Activated T-cell treated with anti-CD3 and anti-CD28 coated beads, Interleukin-2, amount 50 U/mL, for 72 hours (primary cell): ENCODE results near the gene PADI2. TPM values are rescaled to one million over a fixed set of nuclear protein-coding genes. Genes with fewer than 3 reads are reported as not detected.

Experiments
- ATAC-seq, 2 donors: fragments of 150-1000 bp; cut with Tn5 transposase; replicated peaks in 1 of 2; 2 replicates each; pipeline ENCODE4 v1.10.0; 2021; ENCODE audit warnings: moderate library complexity in 2 of 2, mild to moderate bottlenecking in 1 of 2
- DNase-seq, 2 donors: peaks; one replicate each; pipeline ENCODE4 v3.0.0; 2021 to 2022; ENCODE audit warnings: mixed read lengths in 1 of 2
- H3K27ac Mint-ChIP-seq: one replicate; pipeline ENCODE4 v1.8.0; 2022; ENCODE audit warnings: mild to moderate bottlenecking, moderate library complexity, mixed read lengths
- H3K27me3 Mint-ChIP-seq: one replicate; pipeline ENCODE4 v1.8.0; 2022; ENCODE audit warnings: low read depth, mixed read lengths
- H3K36me3 Mint-ChIP-seq, 2 donors: one replicate each; pipeline ENCODE4 v1.8.0; 2022; ENCODE audit warnings: mixed read lengths in 2 of 2, mild to moderate bottlenecking in 1 of 2; ENCODE audit not compliant: insufficient read depth in 2 of 2
- H3K4me1 Mint-ChIP-seq: one replicate; pipeline ENCODE4 v1.8.0; 2022; ENCODE audit warnings: low read depth, mixed read lengths
- H3K4me3 Mint-ChIP-seq, 2 donors: one replicate each; pipeline ENCODE4 v1.8.0; 2022; ENCODE audit warnings: mild to moderate bottlenecking in 2 of 2, mixed read lengths in 2 of 2, moderate library complexity in 2 of 2
- H3K9me3 Mint-ChIP-seq, 2 donors: one replicate each; pipeline ENCODE4 v1.8.0; 2022; ENCODE audit warnings: mixed read lengths in 2 of 2
- total RNA-seq, 2 donors: library from RNA; stranded (reverse); gene quantifications; one replicate each; pipeline ENCODE4 v1.2.3, GENCODE V29; 2022

The PADI2 gene
- total RNA-seq, 2 donors from 2014 or later: 0.10 to 0.14 TPM

DNA sequence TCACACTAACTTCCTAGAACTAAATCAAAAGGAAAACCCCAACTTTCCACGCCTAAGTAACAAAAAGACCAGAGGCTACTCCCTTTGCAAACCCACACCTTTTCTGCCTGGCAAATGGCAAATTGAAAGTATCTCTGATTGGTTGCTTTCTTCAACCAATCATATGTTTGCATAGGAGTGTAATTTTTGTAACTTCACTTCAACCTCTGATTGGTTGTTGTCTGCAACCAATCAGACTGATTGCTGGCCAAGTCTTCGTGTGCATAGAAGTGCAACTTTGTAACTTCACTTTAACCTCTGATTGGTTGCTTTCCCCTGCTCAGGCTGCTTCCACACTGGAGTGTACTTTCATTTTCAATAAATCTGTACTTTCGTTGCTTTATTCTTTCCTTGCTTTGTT is 36.9 kb upstream of the PADI2 start:
- DNase-seq (no peak), ATAC-seq (no peak)
- Mint-ChIP-seq H3K4me3 (no peak overlapping the region), H3K27ac (no peak overlapping the region), H3K4me1 (no peaks in the 10 kb centered on the region), H3K36me3 (peaks cover 12 to 14% of the 10 kb centered on the region in 2 donors), H3K27me3 (peaks cover 7% of the 10 kb centered on the region), H3K9me3 (peaks cover 12 to 22% of the 10 kb centered on the region in 2 donors)

GRCh38 chr1:17155257-17155920 is 36.1 kb upstream of the PADI2 start:
- peaks cover 12 to 21% of the 10 kb centered on the region in 2 donors for H3K9me3 Mint-ChIP-seq

DNA sequence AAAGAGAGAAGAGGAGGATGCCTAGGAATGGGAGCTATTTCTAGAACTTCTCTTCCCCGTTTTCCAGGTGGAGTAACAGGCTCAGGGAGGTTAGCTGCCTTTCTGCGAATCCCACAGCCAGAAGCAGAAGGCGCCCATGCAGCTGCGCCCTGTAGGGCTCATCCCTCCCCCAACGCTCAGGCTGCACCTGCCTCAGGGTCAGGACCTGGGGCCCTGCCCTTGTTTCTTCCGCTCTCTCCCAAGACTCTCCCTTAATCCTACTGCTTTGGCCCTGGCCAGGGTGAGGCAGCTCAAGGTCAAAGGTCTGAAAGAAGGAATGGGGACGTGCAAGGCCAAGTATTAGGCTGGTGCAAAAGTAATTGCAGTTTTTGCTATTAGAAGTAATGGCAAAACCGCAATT is 30.5 kb upstream of the PADI2 start:
- H3K9me3 Mint-ChIP-seq: peaks cover 7 to 13% of the 10 kb centered on the region in 2 donors
- peaks cover 7% of the 10 kb centered on the region for H3K27me3 Mint-ChIP-seq
- DNase-seq (no peak), ATAC-seq (no peak)
- H3K27ac Mint-ChIP-seq: no peak overlapping the region
- H3K36me3 Mint-ChIP-seq: peaks cover 8 to 10% of the 10 kb centered on the region in 2 donors
- no peaks in the 10 kb centered on the region for H3K4me1 Mint-ChIP-seq
- no peak overlapping the region for H3K4me3 Mint-ChIP-seq

More at GRCh38 chr1:17155257-17155920, 36.1 kb upstream of the PADI2 start:
- Mint-ChIP-seq H3K36me3 (peaks cover 12 to 14% of the 10 kb centered on the region in 2 donors), H3K27me3 (peaks cover 7% of the 10 kb centered on the region), H3K4me1 (no peaks in the 10 kb centered on the region), H3K27ac (no peak overlapping the region), H3K4me3 (no peak overlapping the region)
- DNase-seq: no peak
- no peak for ATAC-seq

DNA sequence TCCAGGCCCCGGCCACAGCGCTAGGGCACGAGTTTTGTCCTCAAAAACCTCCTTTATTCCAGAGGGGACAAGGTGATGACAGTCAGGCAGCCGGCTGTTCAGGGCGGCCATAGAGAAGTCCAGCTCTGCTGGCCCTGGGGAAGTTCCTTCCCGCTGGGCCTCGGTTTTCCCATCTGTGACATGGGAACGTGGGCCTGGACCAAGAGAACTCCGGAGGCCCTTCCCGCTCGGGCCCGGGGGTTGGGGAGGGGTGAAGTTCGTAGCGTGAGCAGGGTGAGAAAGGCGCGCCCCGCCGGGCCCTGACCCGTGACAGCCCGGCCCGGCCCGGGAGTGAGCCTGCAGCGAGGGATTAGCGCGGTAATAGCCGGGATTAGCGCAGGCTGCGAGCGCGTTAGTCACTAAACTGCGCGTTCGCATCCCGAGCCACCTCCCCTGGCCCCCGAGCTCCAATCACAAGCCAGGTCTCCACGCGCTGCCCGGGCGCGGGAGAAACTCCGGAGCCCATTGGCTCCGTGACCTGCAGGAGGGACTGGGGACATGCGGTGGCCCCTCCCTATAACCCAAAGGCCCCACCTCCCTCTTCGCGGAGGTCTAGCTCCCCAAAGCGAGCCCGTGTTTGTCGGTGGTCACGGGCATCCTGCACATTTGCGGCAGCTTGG is 29.8 kb upstream of the PADI2 start:
- Mint-ChIP-seq H3K27ac (no peak overlapping the region), H3K4me1 (no peaks in the 10 kb centered on the region), H3K27me3 (peaks cover 7% of the 10 kb centered on the region), H3K9me3 (peaks cover 4 to 7% of the 10 kb centered on the region in 2 donors), H3K36me3 (peaks cover 5 to 8% of the 10 kb centered on the region in 2 donors), H3K4me3 (no peak overlapping the region)
- no peak for ATAC-seq
- DNase-seq: no peak

DNA sequence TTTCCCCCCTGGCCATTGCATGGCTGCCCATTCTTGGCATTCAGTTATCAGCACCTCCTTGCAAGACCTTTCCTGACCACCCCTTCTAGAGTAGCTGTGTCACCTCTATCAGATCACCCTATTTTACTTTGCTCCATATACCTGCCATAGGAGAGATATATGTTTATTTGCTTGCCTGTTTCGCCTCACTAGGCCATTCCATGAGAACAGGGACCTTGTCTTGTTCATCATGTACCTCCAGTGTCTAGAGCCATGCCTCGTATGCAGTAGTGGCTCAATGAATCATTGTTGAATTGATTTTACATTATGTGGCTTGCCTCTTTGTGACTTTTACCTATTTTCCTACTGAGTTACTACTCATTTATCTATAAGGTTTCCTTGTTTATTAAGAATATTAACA is 26.4 kb upstream of the PADI2 start:
- no peaks in the 10 kb centered on the region for H3K36me3 Mint-ChIP-seq

DNA sequence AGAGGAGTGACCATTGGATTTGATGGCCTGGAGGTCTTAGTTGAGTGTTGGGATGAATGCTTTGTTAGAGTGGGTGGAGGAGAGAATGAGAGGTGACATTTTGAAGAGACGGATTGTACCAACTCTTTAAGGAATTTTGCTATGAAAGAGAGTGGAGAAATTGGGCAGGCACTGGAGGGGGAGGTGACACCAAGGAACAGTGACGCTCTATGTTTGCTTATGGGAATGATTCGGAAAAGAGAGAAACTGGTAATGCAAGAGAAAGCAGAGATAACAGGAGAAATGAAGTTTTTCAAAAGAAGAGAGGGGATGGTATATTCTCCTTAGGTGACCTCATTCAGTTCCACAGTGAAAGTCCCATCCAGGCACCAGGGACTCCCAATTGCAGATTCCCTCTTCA is 24.5 kb upstream of the PADI2 start:
- ATAC-seq: no peak
- H3K4me3 Mint-ChIP-seq: no peak overlapping the region
- no peaks in the 10 kb centered on the region for H3K9me3 Mint-ChIP-seq
- H3K4me1 Mint-ChIP-seq: peaks cover 7% of the 10 kb centered on the region
- H3K27me3 Mint-ChIP-seq: peaks cover 9% of the 10 kb centered on the region
- no peaks in the 10 kb centered on the region for H3K36me3 Mint-ChIP-seq
- H3K27ac Mint-ChIP-seq: no peak overlapping the region
- DNase-seq: no peak

More for the DNA sequence above, 26.4 kb upstream of the PADI2 start:
- ATAC-seq (no peak), DNase-seq (no peak)
- no peaks in the 10 kb centered on the region for H3K9me3 Mint-ChIP-seq
- H3K27ac Mint-ChIP-seq: no peak overlapping the region
- H3K4me3 Mint-ChIP-seq: no peak overlapping the region
- no peaks in the 10 kb centered on the region for H3K4me1 Mint-ChIP-seq
- H3K27me3 Mint-ChIP-seq: peaks cover 9% of the 10 kb centered on the region

DNA sequence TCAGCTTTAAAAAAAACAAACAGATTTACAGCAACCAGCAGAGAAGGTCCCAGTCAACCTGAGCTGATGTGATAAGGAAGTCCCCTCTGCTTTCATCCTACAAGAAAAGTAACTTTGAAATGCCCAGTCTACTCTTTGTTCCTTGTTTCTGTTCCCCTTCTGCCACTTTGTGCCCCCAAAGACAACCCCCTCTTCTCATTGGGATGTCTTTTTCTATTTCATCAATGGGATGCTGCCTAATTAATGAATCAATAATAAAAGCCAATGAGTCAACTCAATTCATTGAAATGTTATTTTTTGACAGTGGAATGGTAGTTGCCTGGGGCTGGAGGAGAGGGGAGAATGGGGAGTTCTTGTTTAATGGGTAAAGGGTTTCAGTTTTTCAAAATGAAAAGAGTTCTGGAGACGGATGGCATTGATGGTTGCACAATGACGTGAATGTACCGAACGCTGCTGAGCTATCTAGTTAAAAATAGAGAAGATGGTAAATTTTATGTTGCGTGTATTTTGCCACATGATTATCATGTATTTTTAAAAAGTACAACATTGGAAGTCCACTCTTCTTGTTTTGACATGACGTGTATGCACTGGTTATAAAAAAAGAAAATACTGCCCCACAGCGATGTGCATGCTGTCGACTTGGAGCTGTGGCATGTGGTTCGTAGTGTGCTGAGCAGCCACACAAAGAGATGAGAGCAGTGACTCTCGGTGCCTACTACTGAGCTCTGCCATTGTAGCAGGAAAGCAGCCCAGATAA is 22.4 kb upstream of the PADI2 start:
- H3K4me1 Mint-ChIP-seq: peaks cover 7% of the 10 kb centered on the region
- no peak for DNase-seq
- H3K36me3 Mint-ChIP-seq: no peaks in the 10 kb centered on the region
- no peaks in the 10 kb centered on the region for H3K9me3 Mint-ChIP-seq
- no peak overlapping the region for H3K27ac Mint-ChIP-seq
- ATAC-seq: no peak
- peaks cover 21% of the 10 kb centered on the region for H3K27me3 Mint-ChIP-seq
- H3K4me3 Mint-ChIP-seq: no peak overlapping the region

DNA sequence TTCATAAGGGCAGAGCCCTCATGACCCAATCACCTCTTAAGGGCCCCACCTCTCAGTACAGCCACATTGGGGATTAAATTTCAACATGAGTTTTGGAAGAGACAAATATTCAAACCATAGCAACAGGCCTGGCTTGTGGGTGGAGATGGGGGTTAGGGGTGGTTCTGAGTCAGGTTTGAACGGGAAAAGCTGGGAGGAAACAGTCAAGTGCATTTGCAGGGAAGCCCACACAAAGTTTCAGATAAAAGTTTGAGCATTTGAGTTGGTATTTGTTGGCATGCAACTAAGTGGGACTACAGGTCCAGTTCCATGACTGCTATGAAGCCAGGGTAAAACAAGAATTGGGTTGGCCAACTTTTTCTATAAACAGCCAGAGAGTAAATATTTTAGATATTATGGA is 21.0 kb upstream of the PADI2 start:
- DNase-seq (no peak), ATAC-seq (no peak)
- H3K4me1 Mint-ChIP-seq: peaks cover 7% of the 10 kb centered on the region
- H3K9me3 Mint-ChIP-seq: no peaks in the 10 kb centered on the region
- H3K4me3 Mint-ChIP-seq: no peak overlapping the region
- H3K27ac Mint-ChIP-seq: no peak overlapping the region
- peaks cover 22% of the 10 kb centered on the region for H3K27me3 Mint-ChIP-seq
- no peaks in the 10 kb centered on the region for H3K36me3 Mint-ChIP-seq

DNA sequence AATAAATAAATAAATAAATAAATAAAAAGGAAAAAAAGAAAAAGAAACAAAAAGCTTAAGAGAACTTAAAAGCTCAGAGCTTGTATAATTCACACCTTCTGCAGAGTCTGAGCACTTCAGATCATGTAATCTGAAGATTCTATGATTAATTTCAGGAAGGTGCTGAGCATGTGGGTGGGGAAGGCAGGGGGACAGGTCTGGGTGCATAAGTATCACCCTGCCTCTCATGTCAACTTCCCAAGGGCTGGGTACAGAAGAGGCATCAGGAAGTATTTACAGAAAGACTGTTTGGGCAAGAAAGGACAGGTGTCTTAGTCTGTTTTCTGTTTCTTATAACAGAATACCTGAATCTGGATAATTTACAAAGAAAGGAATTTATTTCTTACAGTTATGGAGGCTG is 20.4 kb upstream of the PADI2 start:
- Mint-ChIP-seq H3K36me3 (no peaks in the 10 kb centered on the region), H3K27me3 (peaks cover 28% of the 10 kb centered on the region), H3K9me3 (no peaks in the 10 kb centered on the region), H3K4me1 (peaks cover 7% of the 10 kb centered on the region), H3K4me3 (no peak overlapping the region), H3K27ac (no peak overlapping the region)
- ATAC-seq (no peak), DNase-seq (no peak)

- Mint-ChIP-seq H3K36me3 (no peaks in the 10 kb centered on the region), H3K4me3 (no peak overlapping the region), H3K27ac (no peak overlapping the region), H3K27me3 (peaks cover 31% of the 10 kb centered on the region), H3K4me1 (peaks cover 7% of the 10 kb centered on the region), H3K9me3 (no peaks in the 10 kb centered on the region)
- DNase-seq (no peak), ATAC-seq (no peak)
Observed at GRCh38 chr1:17137441-17137840, 18.2 kb upstream of the PADI2 start.

DNA sequence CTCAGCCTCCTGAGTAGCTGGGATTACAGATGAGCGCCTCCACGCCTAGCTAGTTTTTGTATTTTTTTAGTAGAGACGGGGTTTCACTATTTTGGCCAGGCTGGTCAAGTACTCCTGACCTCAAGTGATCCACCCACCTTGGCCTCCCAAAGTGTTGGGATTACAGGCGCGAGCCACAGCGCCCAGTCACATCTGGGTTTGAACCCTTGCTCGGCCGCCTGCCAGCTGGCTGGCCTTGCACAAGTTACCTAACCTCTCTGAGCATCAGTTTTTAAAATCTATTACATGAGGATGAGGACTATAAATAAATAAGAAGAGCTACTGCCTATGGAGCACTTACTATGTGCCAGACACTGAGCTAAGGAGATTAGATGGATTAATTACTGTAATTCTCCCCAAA is 17.7 kb upstream of the PADI2 start:
- ATAC-seq (no peak), DNase-seq (no peak)
- Mint-ChIP-seq H3K36me3 (no peaks in the 10 kb centered on the region), H3K9me3 (no peaks in the 10 kb centered on the region), H3K27ac (no peak overlapping the region), H3K4me3 (no peak overlapping the region), H3K4me1 (peaks cover 7% of the 10 kb centered on the region), H3K27me3 (peaks cover 27% of the 10 kb centered on the region)

DNA sequence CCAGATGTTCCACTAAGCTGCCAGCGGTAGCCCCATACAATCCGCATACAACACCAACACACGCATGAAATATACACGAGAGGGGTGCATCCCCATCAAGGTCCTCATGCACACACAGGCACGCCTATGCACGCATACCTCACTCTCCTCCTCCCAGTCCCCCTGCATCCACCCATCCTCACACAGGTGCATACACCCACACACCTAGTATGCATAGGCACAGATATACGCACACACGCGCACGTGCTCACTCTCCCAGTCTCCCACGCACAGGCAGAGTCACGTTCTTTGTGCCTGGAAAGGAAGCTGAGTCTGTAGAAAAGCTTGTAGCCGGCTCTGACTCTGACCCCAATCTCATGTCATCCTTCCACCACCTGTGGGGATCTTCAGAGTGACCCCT is 16.9 kb upstream of the PADI2 start:
- H3K9me3 Mint-ChIP-seq: no peaks in the 10 kb centered on the region
- ATAC-seq (no peak), DNase-seq (no peak)
- H3K4me3 Mint-ChIP-seq: no peak overlapping the region
- peaks cover 7% of the 10 kb centered on the region for H3K4me1 Mint-ChIP-seq
- H3K27ac Mint-ChIP-seq: no peak overlapping the region
- H3K27me3 Mint-ChIP-seq: peaks cover 21% of the 10 kb centered on the region
- H3K36me3 Mint-ChIP-seq: no peaks in the 10 kb centered on the region

GRCh38 chr1:17135530-17135929 is 16.3 kb upstream of the PADI2 start:
- DNase-seq (no peak), ATAC-seq (no peak)
- Mint-ChIP-seq H3K27me3 (peaks cover 21% of the 10 kb centered on the region), H3K4me3 (no peak overlapping the region), H3K9me3 (no peaks in the 10 kb centered on the region), H3K4me1 (peaks cover 7% of the 10 kb centered on the region), H3K36me3 (no peaks in the 10 kb centered on the region), H3K27ac (no peak overlapping the region)
